PC-9 (cell line): ENCODE results near the gene SYNM. TPM values are rescaled to one million over a fixed set of nuclear protein-coding genes. Genes with fewer than 3 reads are reported as not detected.

Experiments
- BruUV-seq: library from RNA; stranded (reverse); fragments of 400-500 nt; replicated peaks from 2 replicates; lab custom pipeline; 2021; lab: Mats Ljungman, UMichigan
- CTCF ChIA-PET: fragments of 300-600 bp; sonication (Branson Sonifier 250); formaldehyde crosslinking; loops from one replicate; lab custom pipeline; 2022; ENCODE audit warnings: antibody characterized with exemption; lab: Charles Lee
- POLR2A ChIA-PET: fragments of 300-600 bp; sonication (Branson Sonifier 250); formaldehyde crosslinking; loops from one replicate; lab custom pipeline; 2022; ENCODE audit warnings: antibody characterized with exemption; ENCODE audit not compliant: unreplicated experiment; lab: Charles Lee
- DNase-seq, 2 experiments: peaks; one replicate each; pipeline versions ENCODE4 v3.0.0 to v3.0.0-alpha.2; 2015 to 2022; ENCODE audit warnings: mixed read lengths in 1 of 2
- H2AFZ ChIP-seq: fragments of 200-600 bp; sonication (generic); 2 replicates; pipeline ENCODE4 v1.8.1; 2017; ENCODE audit warnings: antibody characterized with exemption
- H3F3A ChIP-seq: fragments of 200-600 bp; sonication (generic); 2 replicates; pipeline ENCODE4 v1.8.1; 2017; ENCODE audit warnings: antibody characterized with exemption, mild to moderate bottlenecking, low read depth; ENCODE audit not compliant: insufficient read depth
- H3K27ac ChIP-seq: fragments of 200-600 bp; sonication (generic); 2 replicates; pipeline ENCODE4 v1.6.1; 2016; ENCODE audit warnings: mixed run types
- H3K27me3 ChIP-seq: fragments of 200-600 bp; sonication (generic); 2 replicates; pipeline ENCODE4 v1.6.1; 2016; ENCODE audit warnings: low read depth, mixed run types; ENCODE audit not compliant: insufficient read depth
- H3K36me3 ChIP-seq: fragments of 200-600 bp; sonication (generic); 2 replicates; pipeline ENCODE4 v1.6.1; 2016; ENCODE audit warnings: low read depth, mixed run types
- H3K4me1 ChIP-seq: fragments of 200-600 bp; sonication (generic); replicated peaks from 2 replicates; pipeline ENCODE4 v1.6.1; 2016; ENCODE audit warnings: mixed run types; ENCODE audit not compliant: insufficient read depth
- H3K4me2 ChIP-seq: fragments of 200-600 bp; sonication (generic); 2 replicates; pipeline ENCODE4 v1.6.1; 2017; ENCODE audit warnings: mixed run types
- H3K4me3 ChIP-seq: fragments of 200-600 bp; sonication (generic); 2 replicates; pipeline ENCODE4 v1.6.1; 2016; ENCODE audit warnings: mixed run types
- H3K79me2 ChIP-seq: fragments of 200-600 bp; sonication (generic); 2 replicates; pipeline ENCODE4 v1.6.1; 2017; ENCODE audit warnings: low read depth, mixed run types
- H3K9me2 ChIP-seq: fragments of 200-600 bp; sonication (generic); 2 replicates; pipeline ENCODE4 v1.8.1; 2017; ENCODE audit warnings: mild to moderate bottlenecking; ENCODE audit not compliant: insufficient read depth
- H3K9me3 ChIP-seq: fragments of 200-600 bp; sonication (generic); 2 replicates; pipeline ENCODE4 v1.8.1; 2016; ENCODE audit warnings: low read depth; ENCODE audit not compliant: insufficient read depth
- H4K20me1 ChIP-seq: fragments of 200-600 bp; sonication (generic); 2 replicates; pipeline ENCODE4 v1.8.1; 2017; ENCODE audit not compliant: insufficient read depth
- CTCF ChIP-seq: fragments of 200-600 bp; sonication (generic); conservative IDR thresholded peaks from 2 replicates; pipeline ENCODE4 v1.6.1; 2017; ENCODE audit warnings: mixed run types, antibody characterized with exemption, mild to moderate bottlenecking, moderate library complexity
- EZH2 ChIP-seq: fragments of 200-600 bp; sonication (generic); IDR thresholded peaks from 2 replicates; pipeline ENCODE4 v1.8.0; 2017; ENCODE audit warnings: antibody characterized with exemption, low read depth
- intact Hi-C: fragments of 100-400 bp; cut with micrococcal nuclease; formaldehyde crosslinking; loops from one replicate; pipeline ENCODE4 v1.10.0; 2022; ENCODE audit not compliant: unreplicated experiment
- total RNA-seq: library from RNA; stranded (reverse); gene quantifications from 2 replicates; pipeline ENCODE4 v1.2.3, GENCODE V29; 2021

SYNM gene
- total RNA-seq, 1 experiment from 2014 or later, result 2.4 TPM

- ChIA-PET POLR2A (no interaction called here), CTCF (no interaction called here)
- peaks cover 7% of the 10 kb centered on the region; the same call in 1 of the 2 replicates for H3K4me1 ChIP-seq
- TF ChIP-seq CTCF, result no peak
- TF ChIP-seq EZH2, result no peak
- no peaks in the 10 kb centered on the region for H3K27me3 ChIP-seq
- no peaks in the 10 kb centered on the region for H3K36me3 ChIP-seq
- no TSS peak for BruUV-seq
- H3K9me2 ChIP-seq, result no peaks in the 10 kb centered on the region
- H3K79me2 ChIP-seq, result no peaks in the 10 kb centered on the region
- no peaks in the 10 kb centered on the region for H3K9me3 ChIP-seq
- no peaks in the 10 kb centered on the region for H3F3A ChIP-seq
- H2AFZ ChIP-seq, result no peak overlapping the region
- DNase-seq, result no peak
- intact Hi-C loops, result no loop called here
- no peak overlapping the region for H3K4me3 ChIP-seq
- no peak overlapping the region for H3K4me2 ChIP-seq
- H4K20me1 ChIP-seq, result no peaks in the 10 kb centered on the region
- H3K27ac ChIP-seq, result no peak overlapping the region
Observed at GRCh38 chr15:99180086-99180963, 75.4 kb downstream of the SYNM start.

- Histone ChIP-seq H3K4me3 (no peak overlapping the region), H3F3A (no peaks in the 10 kb centered on the region), H3K9me3 (no peaks in the 10 kb centered on the region), H3K9me2 (no peaks in the 10 kb centered on the region), H4K20me1 (no peaks in the 10 kb centered on the region), H3K4me2 (no peak overlapping the region), H3K4me1 (peaks cover 7% of the 10 kb centered on the region; the same call in 1 of the 2 replicates), H3K27me3 (no peaks in the 10 kb centered on the region), H2AFZ (no peak overlapping the region), H3K79me2 (no peaks in the 10 kb centered on the region), H3K27ac (no peak overlapping the region), H3K36me3 (no peaks in the 10 kb centered on the region)
- POLR2A ChIA-PET, result no interaction called here
- CTCF ChIA-PET, result no interaction called here
- TF ChIP-seq CTCF (no peak), EZH2 (no peak)
- intact Hi-C loops, result no loop called here
- BruUV-seq, result no TSS peak
- no peak for DNase-seq
Observed at GRCh38 chr15:99180964-99181306, 76.1 kb downstream of the SYNM start.

- ChIA-PET CTCF (no interaction called here), POLR2A (no interaction called here)
- no peaks in the 10 kb centered on the region for H4K20me1 ChIP-seq
- TF ChIP-seq EZH2 (no peak), CTCF (no peak)
- H3K27me3 ChIP-seq, result no peaks in the 10 kb centered on the region
- no TSS peak for BruUV-seq
- no peaks in the 10 kb centered on the region for H3F3A ChIP-seq
- H3K27ac ChIP-seq, result no peak overlapping the region
- no peak for DNase-seq
- no peak overlapping the region for H3K4me2 ChIP-seq
- no peaks in the 10 kb centered on the region for H3K36me3 ChIP-seq
- no peaks in the 10 kb centered on the region for H3K9me3 ChIP-seq
- intact Hi-C loops, result no loop called here
- no peak overlapping the region for H3K4me3 ChIP-seq
- peaks cover 7% of the 10 kb centered on the region; the same call in 1 of the 2 replicates for H3K4me1 ChIP-seq
- H2AFZ ChIP-seq, result no peak overlapping the region
- no peaks in the 10 kb centered on the region for H3K79me2 ChIP-seq
- no peaks in the 10 kb centered on the region for H3K9me2 ChIP-seq
Observed at GRCh38 chr15:99181545-99181971, 76.7 kb downstream of the SYNM start.
